Stimulated activated CD4-positive, alpha-beta T cell treated with anti-CD3 and anti-CD28 coated beads, Interleukin-4, amount 100 ng/mL, for 4 hours (primary cell): ENCODE results near the gene RNF41.

Source experiments
- DNase-seq, 2 experiments: peaks; one replicate each; pipeline ENCODE4 v3.0.0-alpha.2; 2020

Gene RNF41

DNA sequence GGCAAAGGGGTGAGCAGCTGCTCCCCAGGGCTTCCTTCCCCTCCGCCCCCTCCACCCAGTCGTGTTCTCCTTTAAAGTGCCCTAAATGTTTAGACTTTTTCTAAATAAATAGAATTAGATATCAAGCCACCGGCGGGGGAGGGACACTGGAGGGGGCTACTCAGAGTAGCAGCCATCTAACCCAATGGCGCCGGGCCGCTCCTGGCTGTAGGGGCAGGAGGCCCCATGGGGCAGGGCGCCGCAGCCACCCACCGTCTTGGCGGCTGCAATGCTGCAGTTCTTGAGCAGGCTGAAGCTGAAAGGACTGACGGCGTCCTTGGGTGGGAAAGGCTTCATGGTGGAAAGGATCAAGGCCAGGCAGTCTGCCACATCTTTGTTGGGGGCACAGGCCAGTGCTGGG is 21.3 kb upstream of the RNF41 start:
- no peak for DNase-seq

DNA sequence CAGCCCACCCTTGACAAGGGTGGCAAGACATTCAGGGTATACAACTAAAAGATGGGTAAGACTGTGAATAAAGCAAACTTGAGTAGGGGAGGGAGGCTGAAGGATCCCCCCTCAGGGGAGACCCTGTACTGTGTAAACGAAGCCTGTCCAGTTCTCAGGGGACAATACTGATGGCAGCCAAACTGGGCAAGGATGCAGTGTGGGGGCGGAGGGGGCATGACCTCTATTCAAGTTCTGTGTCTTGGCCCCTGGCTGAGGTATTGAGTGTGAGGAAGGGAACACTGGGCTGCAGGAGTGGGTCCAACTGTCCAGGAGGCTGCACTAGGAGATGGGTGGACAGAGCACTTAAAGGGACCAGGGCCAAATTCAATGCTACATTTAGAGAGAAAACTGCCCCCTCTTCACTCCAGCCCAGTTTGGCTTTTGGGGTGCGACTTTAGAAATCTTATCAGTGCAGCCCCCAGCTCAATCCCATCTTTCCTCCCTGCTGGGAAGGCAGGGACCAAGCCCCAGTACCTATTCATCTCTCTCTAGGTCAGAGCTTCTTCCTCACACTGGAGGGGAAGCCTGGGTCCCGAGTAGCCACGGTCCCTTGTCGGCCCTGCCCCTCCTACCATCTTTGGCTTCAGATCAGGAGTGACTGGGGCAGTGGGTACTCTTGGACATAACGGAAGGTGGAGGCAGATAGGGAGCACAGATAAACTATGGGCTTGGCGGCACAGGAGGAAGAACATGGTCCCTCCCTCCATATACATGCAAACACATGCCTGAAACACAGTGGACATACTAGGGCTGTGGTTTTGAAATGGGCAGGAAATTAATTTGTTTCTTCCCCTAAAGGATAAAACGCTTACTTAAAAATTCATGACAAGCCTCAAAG is 19.9 kb upstream of the RNF41 start:
- no peak for DNase-seq

DNA sequence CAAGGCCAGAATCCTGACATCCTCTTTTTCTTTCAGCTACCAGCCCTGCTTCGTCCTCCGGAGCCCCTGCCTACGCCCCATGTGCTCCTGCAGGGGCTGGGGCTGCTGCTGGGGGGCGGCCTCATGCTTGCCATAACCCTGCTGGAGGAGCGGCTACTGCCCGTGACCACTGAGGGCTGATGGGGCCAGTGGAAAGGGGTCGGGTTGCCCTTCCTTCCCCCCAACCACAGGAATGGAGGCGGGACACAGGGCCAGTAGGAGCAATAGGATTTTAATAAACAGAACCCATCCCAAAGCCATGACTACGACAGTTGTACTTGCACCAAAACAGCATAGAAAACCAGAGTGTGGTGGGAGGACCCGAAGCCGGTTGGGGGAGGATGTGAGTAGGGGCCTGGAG is 15.8 kb upstream of the RNF41 start:
- no peak for DNase-seq

DNA sequence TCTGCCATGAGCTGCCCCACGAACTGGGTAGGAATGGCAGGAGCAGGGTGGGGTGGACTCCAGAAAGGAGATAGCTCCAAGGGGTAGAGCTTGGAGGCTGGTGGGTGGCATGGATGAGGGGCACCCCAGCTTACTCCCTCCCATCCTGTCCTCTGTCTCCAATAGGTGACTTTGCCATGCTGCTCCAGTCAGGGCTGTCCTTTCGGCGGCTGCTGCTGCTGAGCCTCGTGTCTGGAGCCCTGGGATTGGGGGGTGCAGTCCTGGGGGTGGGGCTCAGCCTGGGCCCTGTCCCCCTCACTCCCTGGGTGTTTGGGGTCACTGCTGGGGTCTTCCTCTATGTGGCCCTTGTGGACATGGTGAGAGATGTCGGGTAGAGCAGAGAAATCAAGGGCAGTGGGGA is 15.3 kb upstream of the RNF41 start:
- DNase-seq: no peak

DNA sequence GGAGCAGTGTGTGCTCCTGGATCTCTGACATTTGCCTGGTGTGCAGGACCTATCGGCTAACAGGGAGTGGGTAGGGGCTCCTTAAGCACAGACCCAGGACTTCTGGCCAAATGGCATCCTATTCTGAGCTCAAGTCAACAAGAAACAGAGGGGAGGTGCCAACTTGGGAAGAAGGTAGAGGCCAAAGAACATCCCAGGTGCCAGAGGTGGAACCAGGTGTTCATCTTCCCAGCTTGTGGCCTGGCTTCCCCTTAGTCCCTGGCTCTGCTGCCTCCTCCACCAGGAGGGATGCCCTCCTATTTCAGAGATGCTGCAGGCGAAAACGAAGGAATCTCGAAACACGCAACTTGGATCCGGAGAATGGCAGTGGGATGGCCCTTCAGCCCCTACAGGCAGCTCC is 14.4 kb upstream of the RNF41 start:
- DNase-seq: no peak

DNA sequence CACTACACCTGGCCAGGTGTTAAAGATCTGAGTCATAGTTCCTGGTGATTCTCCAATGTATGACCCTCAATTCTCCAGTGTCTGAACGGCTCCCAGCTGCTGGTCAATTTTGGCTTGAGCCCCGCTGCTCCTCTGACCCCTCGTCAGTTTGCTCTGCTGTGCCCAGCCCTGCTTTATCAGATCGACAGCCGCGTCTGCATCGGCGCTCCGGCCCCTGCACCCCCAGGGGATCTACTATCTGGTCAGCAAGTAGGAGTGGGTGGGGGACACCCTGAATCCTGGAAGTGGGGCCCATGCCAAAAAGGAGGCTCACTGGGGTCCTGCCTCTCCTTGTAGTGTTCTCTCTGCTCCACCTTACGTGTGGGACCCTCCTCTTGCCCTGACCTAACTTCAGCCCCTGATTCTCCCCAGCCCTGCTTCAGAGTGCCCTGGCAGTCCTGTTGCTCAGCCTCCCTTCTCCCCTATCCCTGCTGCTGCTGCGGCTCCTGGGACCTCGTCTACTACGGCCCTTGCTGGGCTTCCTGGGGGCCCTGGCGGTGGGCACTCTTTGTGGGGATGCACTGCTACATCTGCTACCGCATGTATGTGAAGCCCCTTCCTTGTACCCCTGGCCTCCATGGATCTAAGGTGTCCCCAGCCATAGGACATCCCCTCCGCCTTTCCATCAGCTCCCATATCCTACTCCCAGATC is 13.2 kb upstream of the RNF41 start:
- no peak for DNase-seq

DNA sequence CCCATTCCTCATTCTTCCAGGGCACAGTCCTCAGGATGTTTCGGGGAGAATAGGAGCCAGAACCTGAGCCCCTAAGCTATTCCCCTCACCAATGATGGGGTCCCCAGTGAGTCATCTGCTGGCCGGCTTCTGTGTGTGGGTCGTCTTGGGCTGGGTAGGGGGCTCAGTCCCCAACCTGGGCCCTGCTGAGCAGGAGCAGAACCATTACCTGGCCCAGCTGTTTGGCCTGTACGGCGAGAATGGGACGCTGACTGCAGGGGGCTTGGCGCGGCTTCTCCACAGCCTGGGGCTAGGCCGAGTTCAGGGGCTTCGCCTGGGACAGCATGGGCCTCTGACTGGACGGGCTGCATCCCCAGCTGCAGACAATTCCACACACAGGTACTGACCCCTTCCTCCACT is 9.5 kb upstream of the RNF41 start:
- no peak for DNase-seq

DNA sequence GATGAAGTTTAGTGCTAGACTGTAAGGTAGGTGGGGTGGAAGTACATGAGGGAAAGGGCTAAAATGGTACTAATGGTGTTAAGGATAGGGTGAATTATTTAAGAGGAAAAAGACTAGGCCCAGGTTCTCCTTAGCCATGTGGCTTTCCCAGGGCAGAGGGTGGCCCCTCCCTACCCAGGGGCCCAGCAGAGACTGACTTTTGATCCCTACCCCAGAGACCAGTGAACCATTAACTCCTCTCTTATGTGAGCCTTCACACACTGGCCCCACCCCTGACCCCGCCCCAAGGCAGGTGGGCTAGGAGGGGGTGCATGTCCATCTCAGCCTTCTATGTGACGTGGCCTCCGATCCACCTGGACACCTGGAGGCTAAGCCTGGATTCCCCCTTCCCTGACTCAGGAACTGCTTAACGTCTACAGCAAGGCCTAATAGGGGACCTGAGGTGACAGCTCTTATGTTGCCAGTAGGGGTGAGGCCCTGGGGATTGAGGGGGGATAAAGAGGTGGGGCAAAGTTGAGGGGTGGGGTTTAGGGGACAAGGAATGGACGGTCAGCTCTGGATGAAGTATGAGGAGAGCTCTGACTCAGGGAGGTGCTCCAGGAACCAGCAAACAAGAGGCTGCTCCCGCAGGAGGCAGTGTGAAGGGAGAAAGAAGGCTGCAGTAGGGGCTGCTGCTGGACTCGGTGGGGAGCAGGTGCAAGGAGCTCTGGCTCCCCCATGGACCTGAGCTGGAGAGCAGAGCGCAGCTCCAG is 8.9 kb upstream of the RNF41 start:
- no peak for DNase-seq

DNA sequence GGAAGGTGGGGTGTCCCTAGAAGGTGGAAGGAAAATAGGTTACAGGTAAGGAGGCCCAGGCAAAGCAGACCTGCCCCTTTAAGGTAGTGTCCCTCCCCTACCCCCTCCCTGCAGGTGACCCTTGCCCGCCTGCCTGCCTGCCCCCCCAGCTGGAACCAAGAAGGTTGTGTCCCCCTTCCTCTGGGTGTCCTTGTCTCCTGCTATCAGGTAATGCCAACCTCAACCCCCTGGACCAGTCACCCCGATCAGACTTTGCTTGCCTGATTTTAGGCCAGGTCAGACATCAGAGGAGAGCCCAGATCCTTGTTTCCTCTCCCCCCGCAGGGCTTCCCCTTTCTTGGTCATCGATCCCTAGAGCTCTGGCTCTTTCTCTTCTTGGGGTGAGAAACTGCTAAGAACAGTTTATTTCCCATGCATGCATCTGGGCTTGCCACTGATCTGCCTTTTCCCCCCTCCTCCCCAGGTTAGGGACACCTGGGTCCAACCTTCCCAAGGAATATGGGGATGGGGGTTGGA is 8.3 kb upstream of the RNF41 start, which contains the start of gene SLC39A5:
SLC39A5 (plus strand) TSS at position 136 of the 516 bp plus-strand sequence. CDS start 1,224 bp downstream, outside the sequence.
- DNase-seq: no peak

DNA sequence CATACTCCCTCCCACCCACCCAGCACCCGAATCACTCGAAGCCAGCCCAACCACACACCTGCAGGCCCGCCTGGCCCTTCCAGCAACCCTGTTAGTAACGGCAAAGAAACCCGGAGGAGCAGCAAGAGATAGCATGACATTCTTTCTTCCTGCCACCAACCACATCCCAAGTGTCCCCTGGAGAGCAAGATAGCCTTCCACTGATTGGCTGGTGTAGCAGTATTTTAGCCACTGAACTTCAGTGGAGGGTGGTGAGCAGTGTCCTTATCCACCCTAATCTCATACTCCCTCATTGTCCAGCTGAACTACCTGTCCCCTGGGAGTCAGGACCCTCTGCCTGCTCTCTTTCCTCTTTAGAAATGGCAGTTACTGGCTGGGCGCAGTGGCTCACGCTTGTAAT is 7.4 kb upstream of the RNF41 start:
- no peak for DNase-seq

DNA sequence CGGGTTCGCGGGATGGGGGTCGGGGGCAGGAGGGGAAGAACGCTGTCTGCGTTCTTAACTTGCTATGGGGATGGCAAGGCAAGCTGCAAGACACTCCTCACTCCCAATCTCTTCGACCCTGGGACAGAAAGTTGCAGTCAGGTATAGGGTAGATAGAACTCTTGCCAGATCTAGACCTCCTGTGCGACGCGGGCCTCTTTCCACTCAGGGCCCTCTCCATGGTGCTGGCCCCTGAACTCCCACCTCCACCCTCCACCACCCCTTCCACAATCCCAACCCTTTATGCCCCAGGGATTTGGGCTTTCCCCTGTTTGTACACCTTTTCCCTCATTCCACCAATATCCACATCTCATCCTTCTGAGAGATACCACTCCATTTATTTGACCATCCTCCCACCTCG is 3.2 kb upstream of the RNF41 start:
- no peak for DNase-seq

DNA sequence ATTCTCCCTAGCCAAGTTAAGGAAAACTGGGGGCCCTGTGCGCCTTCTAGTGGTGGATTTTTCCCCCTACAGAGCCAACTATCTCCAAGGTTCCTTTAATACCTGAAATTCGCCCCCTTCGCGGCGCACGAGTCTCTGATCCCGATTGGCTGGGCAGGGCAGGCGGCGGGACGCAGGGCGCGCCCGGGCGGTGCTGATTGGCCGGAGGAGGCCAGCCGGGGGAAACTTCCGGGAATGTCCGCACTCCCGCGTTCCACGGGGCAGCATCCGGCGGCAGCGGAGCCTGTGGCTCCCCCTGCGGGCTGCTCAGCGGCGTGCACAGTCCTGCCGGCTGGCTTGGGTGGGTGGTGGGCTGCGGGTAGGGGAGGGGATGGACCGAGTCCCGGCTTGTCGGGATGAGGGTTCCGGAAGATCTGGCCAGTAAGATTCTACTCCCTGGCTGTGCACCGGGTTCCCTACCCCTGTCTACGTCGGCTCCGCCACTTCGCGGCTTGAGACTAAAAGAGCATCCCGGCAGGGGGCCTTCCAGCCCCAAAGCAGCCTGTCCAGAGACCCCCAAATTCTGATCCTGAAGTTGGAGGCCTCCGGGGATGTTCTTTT is 2.5 kb upstream of the RNF41 start, which contains the start of gene NABP2:
NABP2 (plus strand) TSS at position 241 of the 600 bp plus-strand sequence. CDS start 515 bp downstream, outside the sequence.
- DNase-seq: peak; percentile 88 to 93

DNA sequence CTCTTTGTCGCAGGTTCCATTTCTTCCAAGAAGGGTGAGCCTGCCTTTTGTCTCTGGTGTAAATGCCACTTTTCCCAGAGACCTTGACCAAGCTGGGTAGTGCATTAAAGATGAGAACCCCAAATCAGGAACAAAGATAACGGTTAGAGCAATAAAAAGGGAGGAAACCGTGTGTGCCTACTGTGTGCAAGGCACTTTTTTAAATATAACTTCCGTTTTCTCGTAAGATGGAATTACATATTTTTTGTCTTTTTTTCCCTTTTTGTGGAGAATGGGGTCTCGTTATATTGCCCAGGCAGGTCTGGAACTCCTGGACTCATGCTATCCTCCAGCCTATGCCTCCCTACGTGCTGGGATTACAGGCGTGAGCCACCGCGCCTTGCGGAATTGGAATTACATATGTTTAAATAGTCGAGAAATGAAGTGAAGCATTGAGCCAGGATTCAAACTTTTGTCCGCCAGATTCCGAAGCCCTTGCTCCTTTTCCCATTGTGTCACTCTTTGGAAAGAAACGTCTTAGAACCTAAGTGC is 1.9 kb upstream of the RNF41 start:
- DNase-seq: no peak

DNA sequence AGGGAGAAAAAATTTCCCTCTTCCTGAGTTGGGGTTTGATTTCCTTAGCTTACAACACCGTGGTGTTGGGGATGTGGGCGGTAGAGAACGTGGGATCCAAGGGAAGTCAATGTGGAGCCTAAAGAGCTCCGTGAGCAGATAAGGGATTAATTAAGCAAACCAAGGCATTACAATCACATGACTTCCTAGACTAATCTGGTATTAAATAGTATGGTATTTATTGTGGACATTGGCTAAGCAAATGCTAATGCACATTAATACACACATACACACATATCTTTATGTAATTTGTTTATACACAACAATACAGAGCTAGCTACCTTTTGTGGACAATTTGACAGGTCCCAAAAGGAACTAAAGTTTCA is 791 bp upstream of the RNF41 start:
- DNase-seq: no peak

DNA sequence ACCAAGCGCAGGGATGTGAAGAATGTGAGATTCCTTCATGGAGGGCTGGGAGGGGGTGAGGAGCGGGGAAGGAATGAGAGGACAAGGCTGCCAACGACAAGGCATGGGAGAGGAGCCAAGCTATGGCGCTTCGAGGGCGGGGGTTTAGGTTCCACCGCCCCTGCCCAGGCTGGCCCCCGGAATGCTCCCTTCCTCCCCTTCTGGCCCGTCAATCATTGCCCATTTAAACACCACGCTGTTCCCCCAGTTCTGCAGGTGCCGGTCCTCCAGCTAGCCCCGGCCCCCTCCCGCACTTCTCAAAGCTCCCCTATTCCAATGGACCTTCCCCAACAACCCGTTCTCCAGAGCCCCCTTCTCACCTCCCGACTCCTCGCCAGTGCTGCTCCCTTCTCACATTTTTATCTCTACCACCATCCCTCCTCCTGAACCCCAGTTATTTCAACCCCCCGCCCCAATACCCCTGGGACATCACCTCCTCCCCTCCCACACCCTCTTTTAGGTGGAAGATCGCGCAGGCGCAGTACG is 428 bp downstream of the RNF41 start:
- no peak for DNase-seq

DNA sequence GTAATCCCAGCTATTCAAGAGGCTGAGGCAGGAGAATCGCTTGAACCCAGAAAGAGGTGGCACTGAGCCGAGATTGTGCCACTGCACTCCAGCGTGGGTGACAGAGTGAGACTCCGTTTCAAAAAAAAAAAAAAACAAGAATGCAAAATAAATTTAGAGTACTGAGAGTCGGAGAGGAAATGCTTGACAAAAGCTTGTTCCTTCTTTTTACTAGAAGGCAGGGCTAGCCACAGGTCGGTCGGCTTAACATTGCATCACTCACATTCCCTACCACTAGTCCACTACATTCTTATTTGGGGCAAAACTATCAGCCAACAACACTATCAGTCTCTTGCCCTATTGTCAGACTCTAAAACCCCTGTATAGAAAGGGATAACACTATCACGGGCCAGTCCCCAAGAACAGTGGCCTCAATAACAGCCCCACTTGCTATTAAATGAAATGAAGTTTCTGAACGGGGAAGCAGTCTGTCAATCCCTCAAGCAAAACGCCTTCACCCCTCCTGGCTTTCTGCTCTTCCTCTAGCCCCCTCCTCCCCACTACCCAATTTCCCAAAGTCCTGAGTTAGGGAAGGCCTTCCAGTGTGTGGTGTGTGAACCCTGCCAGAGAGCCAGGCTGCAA is 1.0 kb downstream of the RNF41 start:
- DNase-seq: no peak

DNA sequence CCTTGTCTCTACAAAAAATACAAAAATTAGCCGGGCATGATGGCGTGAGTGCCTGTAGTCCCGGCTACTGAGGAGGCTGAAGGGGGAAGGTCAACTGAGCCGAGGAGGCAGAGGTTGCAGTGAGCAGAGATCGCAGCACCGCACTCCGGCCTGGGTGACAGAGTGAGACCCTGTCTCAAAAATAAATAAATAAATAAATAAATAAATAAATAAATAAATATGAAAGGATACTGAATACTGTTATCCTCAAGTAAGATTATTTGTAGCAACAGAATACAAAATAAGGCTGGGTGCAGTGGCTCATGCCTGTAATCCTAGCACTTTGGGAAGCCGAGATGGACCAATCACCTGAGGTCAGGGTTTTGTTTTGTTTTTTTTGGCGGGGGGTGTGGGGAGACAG is 1.9 kb downstream of the RNF41 start:
- DNase-seq: no peak

DNA sequence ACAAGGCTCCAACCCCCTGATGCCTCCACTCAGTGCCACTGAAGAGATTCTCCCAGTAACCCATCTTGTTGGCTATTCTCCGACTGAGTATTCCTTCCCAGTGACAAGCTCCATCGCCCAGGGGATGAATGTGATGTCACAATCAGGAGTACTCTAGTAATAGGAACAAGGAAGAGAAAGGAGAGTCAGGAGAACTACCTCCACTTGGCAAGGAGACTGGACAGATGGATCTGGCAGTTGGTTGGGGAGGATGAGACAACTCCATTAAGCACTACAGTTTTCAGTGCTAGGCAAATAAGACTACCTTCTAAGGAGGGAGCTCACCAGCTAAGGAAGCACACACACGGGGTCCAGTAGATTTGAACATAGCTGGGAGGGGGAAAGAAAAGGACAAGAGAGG is 5.3 kb downstream of the RNF41 start:
- no peak for DNase-seq

DNA sequence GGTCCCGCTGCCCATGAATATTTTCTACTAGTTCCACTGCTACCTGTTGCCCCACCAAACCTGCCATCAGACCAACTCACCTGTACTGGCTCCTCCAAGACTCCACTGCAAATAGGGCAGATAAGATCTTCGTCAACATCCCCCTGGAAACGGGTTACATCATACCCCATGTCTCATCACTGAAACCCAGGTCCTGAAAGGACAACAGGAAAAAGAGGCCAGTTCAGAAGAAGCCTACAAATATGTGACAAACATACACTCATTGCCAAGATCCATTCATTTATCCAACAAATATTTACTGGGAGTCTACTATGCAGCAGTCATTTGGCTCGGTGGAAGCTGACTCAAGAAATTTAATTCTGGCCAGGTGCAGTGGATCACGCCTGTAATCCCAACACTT is 7.8 kb downstream of the RNF41 start:
- no peak for DNase-seq

DNA sequence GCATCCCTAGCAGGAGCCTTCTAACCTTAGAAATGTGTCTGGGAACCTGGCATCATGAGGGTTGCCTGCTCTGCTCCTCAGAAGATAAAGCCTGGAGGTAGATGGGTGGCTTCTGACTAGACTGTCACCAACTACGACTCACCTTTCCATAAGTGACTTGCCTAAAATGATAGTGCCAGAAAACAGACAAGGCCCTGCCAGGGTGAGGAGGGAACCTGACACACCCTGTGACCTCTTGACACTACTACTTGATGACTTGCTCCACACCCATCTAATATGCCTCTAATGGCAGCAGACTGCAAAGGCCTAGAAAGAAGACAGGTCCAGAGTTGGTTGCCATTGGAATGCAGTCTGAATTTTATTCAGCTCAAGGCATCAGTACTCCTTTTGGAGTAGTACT is 9.4 kb downstream of the RNF41 start:
- no peak for DNase-seq

DNA sequence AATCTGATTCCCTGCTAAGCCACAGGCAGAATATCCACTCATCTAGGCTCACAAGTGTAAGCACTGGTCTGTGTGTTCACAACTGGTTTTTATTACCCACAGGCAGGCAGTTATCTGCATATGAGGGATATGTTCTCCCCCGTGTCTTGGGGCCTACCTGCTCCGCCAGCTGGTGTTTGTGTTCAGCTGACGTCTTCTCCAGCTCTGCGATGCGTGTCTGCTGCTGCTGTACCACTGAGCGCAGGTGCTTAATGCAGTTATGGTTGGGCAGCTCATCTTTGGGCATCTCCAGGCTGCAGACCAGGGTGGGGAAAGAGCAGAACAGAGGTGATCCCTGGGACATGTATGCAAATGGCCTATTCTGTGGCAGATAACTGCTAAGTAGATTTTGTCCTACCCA is 13.7 kb downstream of the RNF41 start:
- no peak for DNase-seq
